CD4-positive, alpha-beta T cell treated with Interleukin-12 subunit alpha and Interleukin-12 subunit beta, for 1 hour (primary cell): ENCODE results near the gene C10orf120.

ENCODE experiments used
- DNase-seq: peaks from one replicate; pipeline ENCODE4 v3.0.0-alpha.2; 2020

Gene C10orf120

DNA sequence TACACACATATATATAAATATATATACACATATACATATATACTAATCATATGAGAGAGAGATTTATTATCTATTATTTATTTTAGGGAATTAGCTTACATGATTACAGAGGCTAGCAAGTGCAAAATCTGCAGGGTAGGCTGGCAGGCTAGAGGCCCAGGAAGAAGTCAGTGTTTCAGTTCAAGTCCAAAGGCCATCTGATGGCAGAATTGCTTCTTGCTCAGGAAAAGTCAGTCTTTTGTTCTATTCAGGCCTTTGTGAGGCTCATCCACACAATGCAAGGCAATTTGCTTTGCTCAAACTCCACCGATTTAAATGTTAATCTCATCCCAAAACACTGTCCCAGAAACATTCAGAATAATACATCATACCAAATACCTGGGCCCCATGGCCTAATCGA lies 2.6 kb upstream of the C10orf120 start:
- DNase-seq: no peak

DNA sequence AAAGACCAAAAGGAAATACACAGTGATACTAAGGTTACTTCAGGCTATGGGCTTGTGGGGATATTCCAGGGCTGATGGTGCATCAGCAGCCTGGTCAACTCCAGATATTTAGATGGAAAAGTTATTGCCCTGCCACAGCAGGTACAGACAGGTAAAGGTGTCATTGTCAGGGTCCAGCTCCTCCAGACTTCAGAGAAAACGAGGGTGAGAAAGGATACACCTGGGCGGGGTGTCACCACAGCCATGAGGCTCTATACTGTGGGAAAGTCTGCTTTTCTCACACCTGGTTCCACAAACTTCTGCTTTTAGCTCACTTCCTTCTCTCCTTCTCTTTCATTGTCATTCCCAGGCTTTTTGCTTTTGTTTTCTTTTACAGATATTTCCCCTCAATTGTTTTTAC lies 2.0 kb upstream of the C10orf120 start:
- DNase-seq: no peak

DNA sequence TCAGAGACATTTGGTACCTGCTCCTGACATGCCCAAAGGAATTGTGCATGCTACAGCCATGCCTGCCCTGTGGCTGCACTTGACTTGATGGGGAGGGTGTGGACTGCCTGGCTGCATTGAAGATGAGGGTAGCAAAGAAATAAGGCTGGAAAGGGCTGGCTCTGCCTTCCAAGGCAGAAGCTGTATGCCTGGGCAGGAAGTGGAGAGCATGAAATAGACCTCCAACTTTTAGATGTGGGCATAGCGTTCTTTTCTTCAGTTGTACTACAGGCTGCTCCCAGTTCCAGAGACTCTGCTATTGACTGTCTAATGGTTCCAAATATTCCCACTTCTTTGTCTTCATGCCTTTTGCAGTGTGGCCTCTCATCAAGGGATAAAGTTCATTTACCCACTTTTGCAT lies 3.0 kb downstream of the C10orf120 start:
- DNase-seq: no peak

DNA sequence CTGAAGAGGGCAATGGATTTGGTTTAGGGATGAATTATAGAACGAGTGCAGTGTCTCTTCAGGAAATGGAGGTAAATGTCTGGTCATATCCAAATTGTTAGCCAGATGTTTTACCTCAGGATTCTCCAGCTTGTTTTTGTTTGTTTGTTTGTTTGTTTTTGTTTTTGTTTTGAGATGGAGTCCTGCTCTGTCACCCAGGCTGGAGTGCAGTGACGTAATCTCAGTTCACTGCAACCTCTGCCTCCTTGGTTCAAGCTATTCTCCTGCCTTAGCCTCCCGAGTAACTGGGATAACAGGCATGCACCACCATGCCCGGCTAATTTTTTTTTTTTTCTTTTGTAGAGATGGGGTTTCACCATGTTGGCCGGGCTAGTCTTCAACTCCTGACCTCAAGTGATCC lies 6.9 kb downstream of the C10orf120 start:
- DNase-seq: no peak

- no peak for DNase-seq
Measured at GRCh38 chr10:122689146-122689820, 10.4 kb downstream of the C10orf120 start.

DNA sequence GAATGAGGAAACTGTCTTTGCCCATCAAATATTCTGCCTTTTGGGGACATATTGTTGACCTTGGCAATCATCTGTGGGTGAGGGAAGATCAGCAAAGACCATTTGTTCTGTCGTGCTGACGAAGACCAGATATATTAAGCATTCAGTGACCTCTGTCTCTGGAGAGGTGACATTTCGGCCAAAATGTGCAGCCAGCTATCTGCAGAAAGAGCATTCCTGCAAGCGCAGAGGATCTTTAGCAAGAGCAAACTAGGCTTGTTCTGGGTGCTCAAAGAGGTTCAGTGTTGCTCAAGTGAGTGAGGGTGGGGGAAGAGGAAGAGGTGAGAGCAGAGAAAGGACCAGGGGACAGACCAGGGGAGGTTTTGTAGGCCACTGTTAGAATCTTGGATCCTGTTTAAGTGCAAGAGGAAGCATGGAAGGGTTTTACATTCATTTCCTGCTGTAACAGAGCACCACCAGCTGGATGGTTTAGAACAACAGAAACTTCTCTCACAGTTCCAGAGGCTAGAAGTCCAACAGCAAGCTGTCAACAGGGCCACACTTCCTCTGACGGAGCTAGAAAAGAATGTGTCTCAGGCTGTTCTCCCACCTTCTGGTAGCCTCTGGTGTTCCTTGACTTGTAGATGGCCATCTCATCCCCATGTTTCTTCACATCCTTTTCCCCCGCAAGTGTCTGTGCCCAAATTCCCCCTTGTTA lies 11.2 kb downstream of the C10orf120 start:
- DNase-seq: no peak

DNA sequence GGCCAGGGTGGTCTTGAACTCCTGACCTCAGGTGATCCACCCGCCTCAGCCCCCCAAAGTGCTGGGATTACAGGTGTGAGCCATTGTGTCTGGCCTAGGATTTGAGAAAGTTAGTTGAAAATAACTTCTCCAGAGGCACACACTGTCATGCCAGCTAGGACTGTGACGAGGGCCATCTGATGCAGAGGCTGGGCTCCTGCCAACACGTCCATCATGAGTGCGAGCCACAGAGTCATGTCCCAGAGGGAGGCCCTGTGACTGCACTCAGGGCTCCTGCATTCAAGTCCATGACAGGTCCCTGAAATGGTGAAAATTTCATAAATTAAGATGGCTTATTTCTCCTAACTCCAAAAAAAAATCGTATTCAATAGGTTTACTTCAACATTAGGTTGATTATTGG lies 17.1 kb downstream of the C10orf120 start:
- no peak for DNase-seq

- no peak for DNase-seq
Measured at GRCh38 chr10:122678266-122678665, 21.4 kb downstream of the C10orf120 start.

DNA sequence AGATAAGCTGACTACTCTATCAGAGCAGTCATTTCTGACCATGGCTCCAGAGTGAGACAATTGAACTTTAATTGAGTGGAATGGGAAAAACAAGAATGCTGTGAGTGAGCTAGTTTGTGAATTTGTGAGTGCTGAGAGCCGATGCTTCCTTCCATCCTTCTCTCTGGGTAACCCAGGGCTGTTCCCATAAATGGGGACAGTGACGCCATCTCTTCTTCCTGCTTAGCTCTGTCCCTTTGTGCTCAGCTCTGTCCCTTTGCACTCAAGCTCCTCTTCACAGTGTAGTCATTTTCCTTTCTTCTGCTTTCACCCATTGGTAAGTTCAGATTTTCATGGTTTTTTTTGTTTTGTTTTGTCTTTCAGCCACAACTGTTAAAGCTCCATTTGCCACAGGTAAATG lies 24.4 kb downstream of the C10orf120 start:
- no peak for DNase-seq

GRCh38 chr10:122674781-122675180 lies 24.9 kb downstream of the C10orf120 start:
- DNase-seq: no peak

GRCh38 chr10:122673731-122674130 lies 25.9 kb downstream of the C10orf120 start:
- no peak for DNase-seq

GRCh38 chr10:122673269-122673668 lies 26.4 kb downstream of the C10orf120 start:
- DNase-seq: no peak

DNA sequence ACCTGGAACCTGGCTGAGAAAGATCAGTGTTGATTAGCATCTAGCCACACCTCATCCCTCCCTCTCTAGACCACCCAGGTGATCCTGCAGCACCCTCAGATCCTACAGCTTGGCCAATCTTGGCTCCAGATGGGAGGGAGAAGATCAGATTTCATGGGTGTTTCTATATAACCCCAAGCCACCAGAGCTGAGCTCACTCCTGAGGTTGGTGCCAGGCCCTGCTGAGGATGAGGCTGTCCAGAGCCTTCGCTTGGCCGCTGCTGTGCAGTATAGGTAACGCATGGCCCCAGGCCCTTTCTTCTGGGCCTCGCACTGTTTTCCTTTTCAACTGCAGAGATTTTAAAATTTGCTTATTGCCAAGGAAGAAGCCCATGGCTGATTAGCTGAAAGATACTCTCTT lies 27.0 kb downstream of the C10orf120 start:
- DNase-seq: no peak

DNA sequence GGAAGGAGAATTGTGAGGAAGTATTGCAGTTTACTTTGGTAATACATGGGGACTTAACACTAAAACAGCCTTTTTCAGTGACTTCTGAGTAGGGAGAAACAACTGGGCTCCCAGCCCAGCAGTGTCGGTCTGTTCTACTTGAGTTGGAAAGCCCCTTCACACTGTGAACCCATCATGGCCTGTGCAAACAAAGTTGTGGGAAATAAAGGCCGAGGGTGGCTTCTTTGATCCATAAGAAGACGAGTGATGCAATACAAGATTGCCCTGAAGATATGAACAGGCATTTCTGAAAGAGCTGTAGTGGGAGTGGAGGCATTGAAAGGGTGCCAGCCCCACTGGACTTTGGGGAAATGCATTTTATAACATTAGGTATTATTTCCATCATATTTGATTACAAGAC lies 28.3 kb downstream of the C10orf120 start:
- DNase-seq: no peak

DNA sequence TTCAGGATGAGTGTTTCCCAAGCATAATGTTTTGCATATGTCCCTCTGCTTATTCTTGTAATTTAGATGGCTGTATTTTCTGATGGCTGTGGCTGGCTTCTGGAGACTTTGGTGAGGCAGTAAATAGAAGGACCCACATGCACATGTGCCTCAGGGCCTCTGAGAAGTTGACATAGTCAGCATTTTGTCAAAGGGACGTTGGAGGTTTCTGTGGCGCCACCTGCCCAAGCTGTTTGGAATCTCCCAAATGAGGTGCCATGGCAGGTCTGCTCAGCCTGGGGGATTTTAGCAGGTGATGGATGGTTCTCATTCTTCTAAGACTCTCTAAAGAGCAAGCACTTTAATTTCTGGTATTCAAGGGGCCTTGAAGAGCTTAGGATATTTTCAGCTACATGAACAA lies 29.8 kb downstream of the C10orf120 start:
- no peak for DNase-seq

DNA sequence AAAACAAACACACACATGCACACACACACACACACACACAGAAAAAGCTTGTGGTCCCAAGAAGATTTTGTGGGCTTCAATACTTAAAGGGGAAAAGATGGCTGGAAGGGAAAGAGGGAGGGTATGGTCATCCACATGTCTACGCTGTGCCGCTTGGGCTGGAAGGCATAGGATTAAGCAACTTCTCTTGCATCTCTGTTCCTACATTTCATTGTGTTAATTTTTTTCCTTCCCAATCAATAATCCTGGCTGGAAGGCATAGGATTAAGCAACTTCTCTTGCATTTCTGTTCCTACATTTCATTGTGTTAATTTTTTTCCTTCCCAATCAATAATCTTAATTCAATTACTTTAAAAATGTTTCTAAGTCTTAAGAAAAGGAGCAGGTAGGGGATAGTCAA lies 30.6 kb downstream of the C10orf120 start:
- no peak for DNase-seq

GRCh38 chr10:122665946-122666345 lies 33.7 kb downstream of the C10orf120 start:
- DNase-seq: no peak

DNA sequence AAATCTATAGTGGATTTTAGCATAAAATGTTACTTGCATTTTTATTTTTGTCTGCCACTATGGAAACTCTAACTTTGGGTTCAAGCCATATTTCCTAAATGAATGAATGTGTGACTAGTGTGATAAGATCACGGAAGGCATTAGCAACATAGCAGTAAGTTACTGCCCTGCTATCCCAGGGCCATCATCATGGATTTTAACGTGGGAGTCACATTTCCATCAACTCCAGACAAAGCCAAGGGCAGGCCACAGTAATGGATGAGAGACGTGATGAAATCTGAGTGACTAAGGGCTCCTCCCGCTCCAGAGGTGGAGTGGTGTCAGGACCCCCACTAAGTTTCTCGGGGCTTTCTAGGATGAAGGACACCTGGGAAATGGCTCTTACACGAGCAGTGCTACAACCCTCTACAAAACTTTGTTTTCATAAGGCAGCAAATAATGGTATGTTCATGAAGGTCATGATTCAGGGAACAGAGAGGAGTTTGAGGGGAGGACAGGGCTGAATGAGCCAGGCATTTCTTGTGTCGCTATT lies 34.3 kb downstream of the C10orf120 start:
- DNase-seq: no peak

GRCh38 chr10:122664501-122664900 lies 35.1 kb downstream of the C10orf120 start:
- no peak for DNase-seq

- no peak for DNase-seq
Measured at GRCh38 chr10:122663516-122664130, 36.0 kb downstream of the C10orf120 start.

GRCh38 chr10:122662231-122662630 lies 37.4 kb downstream of the C10orf120 start:
- DNase-seq: no peak

DNA sequence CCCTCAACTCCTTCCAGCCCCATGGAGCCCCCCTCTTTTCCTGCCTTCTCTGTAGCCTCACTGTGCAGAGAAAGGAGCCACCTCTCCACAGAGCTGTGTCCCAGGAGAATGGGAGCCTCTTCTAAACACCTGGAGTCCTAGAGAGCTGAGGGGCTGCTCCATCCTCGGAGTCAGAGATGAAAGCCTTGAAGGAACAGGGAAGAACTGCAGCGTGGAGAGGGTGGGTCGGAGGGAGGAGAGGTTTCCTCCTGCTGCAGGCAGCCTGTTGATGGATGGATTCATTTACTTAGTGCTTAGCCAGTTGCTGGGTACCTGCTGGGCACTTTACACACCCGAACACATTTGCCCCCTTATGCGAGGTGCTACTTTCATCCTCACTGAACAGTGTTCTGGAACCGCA lies 39.0 kb downstream of the C10orf120 start:
- no peak for DNase-seq

DNA sequence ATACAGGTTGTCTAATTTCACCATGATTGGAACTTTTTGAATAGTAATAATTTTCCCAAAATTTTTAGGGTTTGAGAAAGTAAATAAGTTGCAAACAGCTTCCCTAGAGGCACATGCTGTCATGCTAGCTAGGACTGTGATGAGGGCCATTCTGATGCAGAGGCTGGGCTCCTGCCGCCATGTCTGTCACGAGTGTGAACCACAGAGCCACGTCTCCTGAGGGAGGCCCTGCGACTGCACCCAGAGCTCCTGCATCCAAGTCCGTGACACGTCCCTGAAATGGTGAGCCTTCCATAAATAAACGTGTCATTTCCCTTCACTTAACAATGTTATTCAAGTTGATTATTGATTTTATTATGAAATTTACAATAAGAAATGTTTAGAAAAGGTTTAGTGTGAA lies 40.0 kb downstream of the C10orf120 start:
- no peak for DNase-seq

- no peak for DNase-seq
Measured at GRCh38 chr10:122659126-122659525, 40.5 kb downstream of the C10orf120 start.
